Astrocyte of the spinal cord (primary cell): ENCODE measurements around the gene RNGTT.

Experiments
- DNase-seq: peaks from one replicate; pipeline ENCODE4 v3.0.0; 2011; ENCODE audit warnings: low read depth, low spot score
- H3K4me3 ChIP-seq: 2 replicates; pipeline ENCODE4 v1.5.1; 2011; ENCODE audit warnings: low read depth, mild to moderate bottlenecking, low read length, moderate library complexity
- CTCF ChIP-seq: IDR thresholded peaks from 2 replicates; pipeline ENCODE4 v1.5.1; 2012; ENCODE audit warnings: low read depth, mild to moderate bottlenecking, low read length, inconsistent platforms
- in situ Hi-C: cut with HindIII; loops from 2 replicates; pipeline ENCODE4 v1.10.0; 2017; ENCODE audit warnings: low sequenced_read_pairs

The RNGTT gene

GRCh38 chr6:88880021-88880420 lies 83.4 kb downstream of the RNGTT start:
- in situ Hi-C loops = no loop called here
- no peak for TF ChIP-seq CTCF

GRCh38 chr6:88877893-88878292 lies 85.5 kb downstream of the RNGTT start:
- H3K4me3 ChIP-seq = no peak overlapping the region
- in situ Hi-C loops = no loop called here
- no peak for DNase-seq
- no peak for TF ChIP-seq CTCF

More at GRCh38 chr6:88880021-88880420, 83.4 kb downstream of the RNGTT start:
- DNase-seq = no peak
- H3K4me3 ChIP-seq = no peak overlapping the region

GRCh38 chr6:88872962-88873361 lies 90.5 kb downstream of the RNGTT start:
- no peak for DNase-seq
- in situ Hi-C loops = no loop called here
- TF ChIP-seq CTCF = no peak
- H3K4me3 ChIP-seq = no peak overlapping the region

GRCh38 chr6:88871498-88871897 lies 91.9 kb downstream of the RNGTT start:
- in situ Hi-C loops = no loop called here
- TF ChIP-seq CTCF = no peak
- H3K4me3 ChIP-seq = no peak overlapping the region
- no peak for DNase-seq

- in situ Hi-C loops = no loop called here
- H3K4me3 ChIP-seq = no peak overlapping the region
- TF ChIP-seq CTCF = peak; percentile 44
- peak; percentile 66 for DNase-seq
These were observed 92.6 kb downstream of the RNGTT start for GRCh38 chr6:88870717-88871330.

- no peak overlapping the region for H3K4me3 ChIP-seq
- in situ Hi-C loops = no loop called here
- DNase-seq = peak; percentile 39
- no peak for TF ChIP-seq CTCF
These were observed 94.0 kb downstream of the RNGTT start for GRCh38 chr6:88869263-88870020.
